ENCODE data around the gene NFASC.

NFASC gene

DNA sequence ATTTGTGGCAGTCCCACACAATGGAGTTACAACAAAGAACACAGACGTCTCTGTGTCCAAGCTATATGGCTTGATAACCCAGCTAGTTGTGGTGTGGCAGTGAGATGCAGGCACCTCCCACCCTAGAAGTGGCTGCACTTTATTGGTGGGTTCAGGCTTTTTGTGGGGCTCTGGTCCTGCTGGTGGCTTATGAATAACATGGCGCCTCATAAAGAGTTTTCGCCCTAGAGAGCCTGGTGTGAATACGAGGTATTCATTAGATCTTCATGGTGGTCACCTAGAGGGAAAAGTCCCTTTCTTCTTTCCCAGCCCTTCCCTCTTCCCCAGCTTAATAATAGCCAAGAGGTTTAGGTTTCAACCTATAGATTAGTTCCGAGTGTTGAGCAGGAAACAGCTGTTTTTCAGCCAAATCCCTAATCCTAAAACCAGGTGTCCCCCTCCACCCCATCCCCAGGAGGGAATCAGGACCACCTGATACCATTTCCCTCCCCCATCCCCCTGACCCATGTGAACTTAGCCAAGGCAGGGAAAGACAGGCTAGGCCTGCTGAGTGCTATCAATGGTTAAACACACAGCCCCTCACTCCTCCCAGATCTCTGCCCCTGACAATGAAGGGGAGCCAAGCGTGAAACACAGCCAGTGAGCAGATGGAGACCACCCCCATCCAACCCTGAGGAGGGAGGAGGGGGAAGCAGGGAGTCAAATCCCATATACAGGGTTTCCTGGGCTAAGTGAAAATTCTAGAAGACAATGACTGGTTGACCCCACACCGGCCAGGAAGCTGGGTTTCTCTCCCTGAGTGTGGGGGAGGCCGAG, 58.2 kb downstream of the NFASC start:
- DNase-seq (ENCODE audit: low read depth in 2 of 2) = no peak

DNA sequence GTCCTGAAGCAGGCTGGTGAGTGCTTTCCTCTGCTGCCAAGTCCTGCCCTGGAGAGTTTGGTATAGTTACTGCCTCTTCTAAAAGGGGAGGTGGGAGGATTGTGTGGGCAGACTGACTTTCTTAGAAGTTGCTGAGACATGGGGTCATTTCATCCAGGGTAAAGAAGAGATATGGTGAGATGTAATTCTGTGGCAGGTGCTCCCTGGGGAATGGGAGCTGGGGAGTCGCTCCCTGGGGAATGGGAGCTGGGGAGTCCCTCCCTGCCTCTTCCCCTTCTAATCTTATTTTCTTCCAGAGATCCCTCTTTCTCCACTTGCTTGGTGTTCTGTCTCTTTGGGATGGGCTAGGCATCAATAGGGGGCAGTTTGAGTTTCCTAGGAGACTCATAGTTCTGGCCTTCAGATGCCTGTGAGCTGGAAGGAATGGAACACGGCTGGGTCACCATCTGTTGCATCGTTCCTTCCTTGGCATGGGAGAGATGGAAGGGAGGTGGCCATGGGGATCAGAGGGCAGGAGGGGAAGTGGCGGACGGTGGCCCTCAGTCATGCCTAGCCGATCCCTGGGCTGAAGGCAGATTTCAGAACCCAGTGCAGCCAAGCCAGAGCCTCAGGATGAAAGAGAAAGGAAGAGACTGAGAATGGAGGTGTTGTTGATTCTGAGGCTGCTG, 59.0 kb downstream of the NFASC start:
- DNase-seq (ENCODE audit: low read depth in 2 of 2) = no peak

DNA sequence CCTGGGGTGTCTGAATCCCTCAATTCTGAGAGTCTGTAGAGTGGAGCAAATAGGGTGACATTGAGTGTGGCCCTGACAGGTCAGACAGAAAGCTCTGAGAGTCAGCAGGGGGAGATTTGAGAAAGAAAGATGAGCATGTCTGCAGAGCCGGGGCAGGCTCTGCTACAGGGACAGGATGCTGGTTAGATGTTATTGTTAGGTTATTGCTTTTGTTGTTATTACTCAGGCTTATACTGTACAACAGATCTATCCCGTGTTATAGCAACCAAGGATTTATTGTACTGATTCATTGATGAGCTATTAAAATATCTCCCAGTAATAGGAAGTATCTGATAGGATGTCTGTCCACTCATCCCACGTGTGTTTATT, 59.5 kb downstream of the NFASC start:
- DNase-seq (ENCODE audit: low read depth in 2 of 2) = no peak

DNA sequence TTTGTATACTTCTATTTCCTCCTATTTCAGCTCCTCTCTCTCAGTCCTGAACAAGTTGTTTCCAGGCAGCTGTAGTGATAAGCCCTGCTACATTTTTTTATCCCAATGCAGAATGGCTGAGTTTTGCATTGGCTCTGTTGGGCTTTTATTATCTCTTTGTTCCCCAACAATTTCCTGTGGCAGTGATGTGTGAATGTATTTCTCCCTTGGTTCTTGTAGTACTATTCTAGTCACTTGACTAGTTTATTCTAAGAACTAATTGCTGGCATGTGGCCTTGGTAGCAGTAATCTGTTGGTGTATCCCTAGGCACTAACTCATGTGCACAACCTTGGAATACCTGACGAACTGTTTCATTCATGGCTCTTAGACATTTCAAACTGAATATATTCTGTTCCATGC, 60.7 kb downstream of the NFASC start:
- DNase-seq (ENCODE audit: low read depth in 2 of 2) = no peak

DNA sequence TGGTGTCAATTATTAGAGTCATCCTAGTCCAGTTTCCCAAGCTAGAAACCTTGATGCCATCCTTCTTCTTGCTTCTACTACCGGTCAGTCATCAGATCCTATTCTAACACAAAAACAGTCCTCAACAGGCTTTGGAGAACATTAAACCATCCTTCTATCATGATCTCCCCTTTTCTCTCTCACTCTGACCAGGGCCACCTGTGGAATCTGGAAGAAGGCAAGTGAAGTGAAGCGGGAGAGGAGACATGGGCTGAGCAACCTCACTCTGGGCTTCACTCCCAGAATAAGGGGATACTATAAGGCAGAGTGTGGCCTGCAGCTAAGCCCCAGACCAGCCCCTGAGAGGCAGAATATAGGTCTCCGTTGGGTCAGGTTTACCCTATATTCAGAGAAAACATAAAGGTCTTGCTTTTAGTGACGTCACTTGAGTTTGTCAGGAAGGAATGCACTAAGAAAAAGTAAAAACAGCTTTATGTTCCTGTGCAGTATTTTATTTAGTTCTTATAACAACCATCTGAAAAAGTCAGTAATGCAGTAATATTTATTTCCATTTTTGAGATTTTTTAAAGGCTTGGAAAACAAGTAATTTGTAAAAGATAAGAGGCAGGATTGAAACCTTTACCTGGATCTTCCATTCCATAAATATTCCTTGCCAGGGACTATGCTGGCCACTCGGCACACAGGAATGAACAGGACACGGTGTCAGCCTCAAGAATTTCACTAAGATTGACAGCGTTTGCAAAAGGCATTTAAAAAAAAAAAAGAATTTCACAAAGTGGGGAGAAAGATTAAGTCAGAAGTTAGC, 61.3 kb downstream of the NFASC start:
- DNase-seq (ENCODE audit: low read depth in 2 of 2) = no peak

DNA sequence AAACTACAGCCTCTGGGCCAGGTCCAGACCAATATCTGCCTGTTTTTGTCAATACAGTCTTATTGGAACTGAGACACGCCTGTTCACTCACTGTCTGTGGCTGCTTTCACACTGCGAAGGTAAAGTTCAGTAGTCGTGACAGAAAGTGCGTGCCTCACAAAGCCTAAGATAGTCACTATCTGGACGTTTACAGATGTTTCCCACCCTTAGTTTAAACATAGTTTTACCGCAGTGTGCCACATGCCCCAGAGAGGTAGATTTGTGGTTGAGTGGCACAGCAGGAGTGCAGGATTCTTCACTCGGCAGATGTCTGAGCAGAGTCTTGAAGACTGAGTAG, 61.9 kb downstream of the NFASC start:
- no peak for DNase-seq (ENCODE audit: low read depth in 2 of 2)

DNA sequence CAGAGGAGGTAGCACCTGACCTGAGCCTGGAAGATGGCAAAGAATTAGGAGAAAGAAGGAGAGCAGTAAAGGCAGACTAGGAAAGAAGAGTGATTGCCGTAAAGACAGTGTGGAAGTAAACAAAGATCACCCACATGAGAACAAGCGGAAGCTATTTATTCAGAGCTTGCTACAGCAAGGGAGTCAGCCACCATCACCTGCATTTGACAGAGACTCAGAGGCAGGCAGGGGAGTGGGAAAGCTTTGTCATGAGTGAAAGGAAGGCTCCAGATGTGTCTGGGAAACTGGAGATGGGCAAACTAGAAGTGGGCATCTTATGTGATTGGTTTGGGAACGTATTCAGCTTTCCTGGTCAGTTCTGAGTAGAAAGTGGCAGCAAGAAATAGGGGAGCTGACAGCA, 64.5 kb downstream of the NFASC start:
- DNase-seq (ENCODE audit: low read depth in 2 of 2) = no peak

DNA sequence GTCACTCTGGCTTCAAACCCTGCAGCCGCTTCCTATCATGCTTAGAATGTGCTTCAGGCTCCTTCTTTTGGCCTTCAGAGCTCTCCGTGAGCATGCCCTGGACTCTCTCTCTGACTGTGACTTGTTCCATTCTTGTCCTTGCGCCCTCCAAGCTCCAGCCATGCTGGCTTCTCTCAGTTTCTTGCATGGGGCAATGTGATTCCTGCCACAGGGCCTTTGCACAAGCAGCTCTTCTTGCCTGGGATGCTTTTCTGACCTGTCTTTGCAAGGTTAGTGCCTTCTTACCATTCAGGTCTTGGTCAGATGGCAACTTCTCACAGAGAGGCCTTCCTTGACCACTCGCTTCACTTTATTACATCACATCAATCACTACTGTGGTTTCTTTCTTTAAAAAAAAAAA, 66.1 kb downstream of the NFASC start:
- DNase-seq (ENCODE audit: low read depth in 2 of 2) = no peak

DNA sequence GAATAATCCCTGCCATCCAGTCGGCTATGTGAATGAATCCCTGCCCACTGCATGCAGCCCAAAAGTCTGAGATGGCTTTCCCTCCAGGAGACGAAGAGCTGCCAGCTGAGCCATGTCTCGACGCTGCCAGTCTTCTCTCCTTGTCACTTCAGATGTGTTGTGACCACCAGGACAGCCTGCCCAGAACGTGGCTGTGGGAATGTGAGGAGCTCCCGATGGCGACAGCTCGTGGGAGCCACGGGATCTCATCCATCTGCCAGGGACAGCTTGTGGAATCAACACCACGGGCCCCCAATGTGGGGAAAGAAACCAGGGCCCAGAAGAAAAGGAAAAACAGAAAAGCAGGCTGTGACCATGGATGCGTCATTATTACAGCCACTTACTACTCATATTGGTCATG, 67.2 kb downstream of the NFASC start:
- DNase-seq (ENCODE audit: low read depth in 2 of 2) = no peak

DNA sequence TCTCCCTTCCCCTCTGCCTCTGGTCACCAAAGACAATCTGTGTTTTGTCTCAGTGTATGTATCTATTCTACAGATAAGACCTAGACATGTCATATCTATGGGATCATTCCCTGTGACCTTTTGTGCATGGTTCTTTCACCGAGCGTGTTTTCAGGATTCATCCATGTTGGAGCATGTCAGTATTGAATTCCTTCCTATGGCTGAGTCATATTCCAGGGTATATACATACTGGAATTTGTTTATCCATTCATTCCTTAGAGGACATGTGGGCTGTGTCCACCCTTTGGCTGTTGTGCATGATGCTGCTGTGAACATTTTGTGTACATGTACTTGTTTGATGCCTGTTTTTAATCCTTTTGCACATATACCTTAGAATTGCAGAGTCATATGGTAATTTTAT, 69.9 kb downstream of the NFASC start:
- no peak for DNase-seq (ENCODE audit: low read depth in 2 of 2)

DNA sequence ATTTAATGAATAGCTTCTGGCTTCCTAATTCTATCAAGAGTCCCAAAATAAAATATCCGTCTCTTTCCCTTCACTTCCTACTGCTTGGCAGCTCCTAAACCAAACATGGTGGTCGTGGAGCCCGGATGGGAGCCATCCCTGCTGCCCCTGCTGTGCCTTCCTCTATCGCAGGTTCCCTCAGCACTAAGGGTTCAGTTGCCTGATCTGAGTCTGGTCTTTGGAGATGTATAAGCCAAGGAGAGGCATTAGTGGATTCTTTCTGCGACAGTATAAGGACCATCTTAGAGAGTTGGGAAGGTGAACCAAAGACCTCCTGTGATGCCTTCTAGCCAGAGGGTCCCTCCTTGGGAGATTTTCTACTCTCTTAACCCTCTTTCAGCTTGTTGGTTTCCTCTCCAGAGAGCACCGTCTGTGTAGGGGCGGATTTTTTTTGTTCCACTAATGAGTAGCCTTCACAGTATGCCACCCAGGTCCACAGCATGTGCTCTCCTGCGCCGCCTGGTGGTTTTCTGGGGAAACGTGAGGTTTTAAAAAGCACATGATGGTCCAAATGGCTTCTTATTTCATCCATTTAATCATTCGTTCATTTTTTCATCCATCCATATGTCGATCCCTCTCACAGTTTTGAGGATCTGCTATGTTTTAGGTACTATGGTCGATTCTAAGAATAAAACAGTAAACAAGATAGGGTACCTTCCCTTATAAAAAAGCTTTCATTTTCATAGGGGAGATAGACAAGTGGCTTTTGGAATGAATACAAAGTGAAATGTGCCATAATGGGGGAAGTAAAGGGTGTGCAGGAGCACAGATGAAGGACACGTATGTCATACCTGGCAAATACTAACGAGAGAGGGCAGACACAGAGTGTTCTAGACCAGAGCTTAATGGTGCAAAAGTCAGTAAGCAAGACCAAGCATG, 71.0 kb downstream of the NFASC start:
- DNase-seq (ENCODE audit: low read depth in 2 of 2) = peak; percentile 30 to 60

DNA sequence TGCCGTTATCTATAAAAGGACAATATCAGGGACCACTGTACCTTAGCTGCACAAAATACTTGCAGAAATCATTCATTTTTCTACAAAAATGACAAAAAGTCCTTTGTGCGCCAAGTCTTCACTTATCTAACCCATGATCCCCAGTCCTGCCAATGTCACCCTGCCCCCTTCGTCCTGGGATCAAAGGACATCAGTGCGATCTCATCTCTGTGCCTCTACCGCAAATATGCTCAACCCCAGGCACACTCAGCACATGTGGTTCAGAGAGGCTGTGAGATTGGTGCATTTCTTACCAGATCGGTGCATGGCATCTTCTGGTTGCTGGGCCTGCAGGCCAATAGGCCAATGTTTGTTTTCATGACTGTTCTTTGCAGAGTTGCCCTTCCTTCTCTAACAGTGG, 72.8 kb downstream of the NFASC start:
- DNase-seq (ENCODE audit: low read depth in 2 of 2) = no peak

DNA sequence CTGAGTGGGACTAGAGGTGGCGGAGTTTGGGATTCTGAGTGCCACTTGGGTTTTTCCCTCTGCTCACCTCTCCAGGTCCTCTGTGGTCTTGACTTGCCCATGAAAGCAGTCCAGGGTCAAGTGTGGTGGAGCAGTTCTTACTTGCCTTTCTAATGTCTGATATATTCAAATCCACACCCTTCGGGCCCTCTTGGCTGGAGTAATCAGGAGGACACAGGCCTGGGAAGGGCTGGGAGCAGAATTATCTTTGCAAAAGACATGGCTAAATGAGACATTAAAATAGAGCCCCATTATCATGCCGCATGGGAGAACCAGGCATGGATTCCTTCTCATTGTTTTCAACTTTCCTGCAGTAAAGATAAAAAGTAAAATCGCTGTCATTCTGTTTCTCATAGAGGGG, 74.0 kb downstream of the NFASC start:
- no peak for DNase-seq (ENCODE audit: low read depth in 2 of 2)

DNA sequence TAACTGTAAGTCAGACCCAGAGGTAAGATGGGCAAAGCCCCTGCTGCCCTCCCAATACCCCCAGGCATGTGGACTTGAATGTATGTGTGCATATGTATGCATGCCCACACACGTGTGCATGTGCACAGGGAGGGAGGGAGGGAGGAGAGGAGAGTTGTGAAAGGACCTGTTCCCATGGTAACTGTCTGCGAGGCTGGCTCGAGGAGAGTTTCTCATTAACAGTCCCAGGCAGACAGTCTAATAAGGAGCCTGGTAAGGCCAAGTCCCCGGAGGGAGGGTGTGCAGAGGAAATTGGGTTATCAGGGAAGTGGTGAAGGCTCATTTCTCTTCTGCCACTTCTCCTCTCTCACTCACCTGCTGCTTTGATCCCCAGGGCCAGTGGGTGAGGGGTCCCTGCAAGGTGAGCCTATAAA, 74.9 kb downstream of the NFASC start:
- DNase-seq (ENCODE audit: low read depth in 2 of 2) = no peak

DNA sequence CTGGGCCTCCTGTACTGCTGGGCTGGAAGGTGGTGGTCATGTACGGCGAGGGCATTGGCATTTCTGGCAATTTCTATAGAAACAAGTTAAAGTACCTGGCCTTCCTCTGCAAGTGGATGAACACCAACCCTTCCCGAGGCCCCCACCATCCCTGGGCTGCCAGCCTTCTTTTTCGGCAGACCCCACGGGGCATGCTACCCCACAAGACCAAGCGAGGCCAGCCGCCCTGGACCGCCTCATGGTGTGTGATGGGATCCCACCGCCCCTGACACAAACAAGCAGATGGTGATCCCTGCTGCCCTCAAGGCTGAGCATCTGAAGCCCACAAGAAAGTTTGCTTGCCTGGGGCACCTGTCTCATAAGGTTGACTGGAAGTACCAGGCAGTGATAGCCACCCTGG, 76.0 kb downstream of the NFASC start:
- no peak for DNase-seq (ENCODE audit: low read depth in 2 of 2)

DNA sequence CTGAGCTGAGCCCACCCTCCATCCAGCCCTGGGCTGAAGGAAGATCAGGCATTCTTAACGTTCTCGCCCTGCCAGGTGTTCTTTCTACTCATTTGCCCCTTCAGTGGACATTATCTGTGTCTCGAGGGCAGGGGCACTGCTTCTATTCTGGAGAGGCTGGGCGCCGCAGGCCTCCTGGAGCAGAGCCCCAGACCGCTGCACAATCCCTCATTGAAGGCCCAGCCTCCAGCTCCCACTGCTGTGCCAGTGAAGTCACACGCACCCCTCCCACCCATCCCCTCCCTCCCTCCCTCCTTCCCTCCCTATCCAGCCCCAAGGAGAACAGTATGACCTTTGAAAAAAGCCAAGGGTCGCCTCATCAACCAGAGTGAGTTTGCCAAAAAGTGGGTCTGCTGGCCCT, 76.7 kb downstream of the NFASC start:
- DNase-seq (ENCODE audit: low read depth in 2 of 2) = no peak

DNA sequence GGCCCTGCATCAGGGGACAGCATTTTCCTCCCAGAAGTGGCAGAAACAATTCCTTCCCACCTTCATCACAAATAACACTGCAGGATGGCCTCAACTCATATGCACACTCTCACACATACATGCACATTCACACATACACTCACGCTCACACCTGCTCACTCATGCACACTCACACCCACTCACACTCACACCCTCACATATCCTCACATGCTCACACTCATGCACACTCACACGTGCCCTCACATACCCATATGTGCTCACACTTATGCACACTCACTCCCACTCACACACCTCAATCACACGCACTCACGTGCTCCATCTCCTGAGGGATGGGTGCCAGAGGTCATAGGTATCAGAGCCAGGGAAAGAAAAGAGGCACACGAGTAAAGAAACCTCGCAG, 77.1 kb downstream of the NFASC start:
- DNase-seq (ENCODE audit: low read depth in 2 of 2) = no peak

DNA sequence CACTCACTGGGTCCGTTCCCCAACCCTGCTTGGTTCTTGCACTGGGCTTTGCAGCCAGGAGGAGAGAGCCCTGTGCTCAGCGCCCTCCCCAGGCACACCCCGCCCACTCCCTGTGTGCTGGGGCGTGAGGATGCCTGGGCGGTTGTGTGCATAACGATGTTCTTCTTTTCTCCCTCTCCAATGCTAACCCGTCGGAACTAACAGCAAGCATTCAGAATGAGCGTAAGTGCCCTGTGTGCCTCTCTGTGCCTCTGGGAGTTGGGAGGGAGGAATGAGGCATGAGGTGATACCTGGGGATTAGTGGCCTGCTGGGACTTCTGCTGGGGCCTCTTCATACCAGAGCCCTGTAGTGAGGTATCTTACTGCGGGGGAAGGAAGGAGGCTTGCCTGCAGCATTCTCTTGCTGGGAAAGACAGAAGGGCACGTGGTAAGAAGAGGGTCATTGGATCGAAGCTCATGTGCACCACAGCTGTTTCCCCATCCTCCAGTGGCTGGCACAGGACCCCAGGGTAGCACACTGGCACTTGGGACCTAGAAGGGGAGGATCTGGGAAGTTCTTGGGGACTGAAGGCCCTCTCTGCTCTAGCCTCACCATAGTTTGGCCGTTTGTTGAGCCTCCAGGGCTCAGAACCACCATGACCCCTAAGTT, 79.8 kb downstream of the NFASC start:
- no peak for DNase-seq (ENCODE audit: low read depth in 2 of 2)

DNA sequence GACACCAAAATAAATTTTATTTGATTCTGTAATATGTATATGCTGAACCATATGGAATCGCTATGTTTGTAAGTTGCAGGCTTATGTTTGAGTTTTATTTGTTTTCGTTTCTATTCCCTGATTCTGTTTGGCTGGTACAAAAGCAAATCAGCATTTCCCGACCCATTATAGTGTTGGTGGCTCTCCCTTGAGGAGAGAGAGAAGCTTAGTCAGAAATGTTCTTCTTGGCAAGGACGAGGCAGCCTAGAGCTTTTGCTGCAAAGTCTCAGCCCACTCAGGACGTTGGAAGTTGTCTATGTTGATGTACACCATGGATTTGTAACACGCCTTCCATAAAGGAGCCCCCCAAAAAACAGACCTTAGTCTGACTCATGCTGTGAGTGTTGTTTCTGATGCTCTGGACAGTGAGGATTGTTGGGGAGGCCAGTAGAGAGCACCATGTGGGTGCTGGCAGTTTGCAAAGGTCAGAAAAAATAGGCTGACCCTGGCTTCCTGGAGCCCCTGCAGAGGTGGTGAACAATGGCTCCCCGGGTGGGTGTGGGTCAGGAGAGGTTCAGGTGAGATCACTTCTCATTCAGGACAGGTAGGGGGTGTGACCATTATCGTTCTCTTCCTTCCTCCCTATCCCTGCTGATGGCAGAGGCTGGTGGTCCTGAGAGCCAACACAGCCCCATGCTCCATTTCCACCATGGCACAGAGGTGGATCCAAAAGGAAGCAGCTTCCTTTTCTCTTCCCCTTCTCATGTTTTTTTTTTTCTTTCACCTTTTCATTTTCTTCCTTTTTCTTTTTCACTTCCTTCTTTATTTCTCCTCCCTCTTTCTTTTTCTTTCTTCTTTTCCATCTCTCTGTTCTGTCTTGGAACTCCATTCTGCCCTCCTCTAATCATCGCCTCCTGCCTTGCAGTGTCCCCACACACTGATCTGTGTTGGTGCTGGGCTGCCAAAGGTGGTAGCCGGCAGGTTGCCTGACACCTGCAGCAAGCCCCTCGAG, 88.0 kb downstream of the NFASC start:
- no peak for DNase-seq (ENCODE audit: low read depth in 2 of 2)

DNA sequence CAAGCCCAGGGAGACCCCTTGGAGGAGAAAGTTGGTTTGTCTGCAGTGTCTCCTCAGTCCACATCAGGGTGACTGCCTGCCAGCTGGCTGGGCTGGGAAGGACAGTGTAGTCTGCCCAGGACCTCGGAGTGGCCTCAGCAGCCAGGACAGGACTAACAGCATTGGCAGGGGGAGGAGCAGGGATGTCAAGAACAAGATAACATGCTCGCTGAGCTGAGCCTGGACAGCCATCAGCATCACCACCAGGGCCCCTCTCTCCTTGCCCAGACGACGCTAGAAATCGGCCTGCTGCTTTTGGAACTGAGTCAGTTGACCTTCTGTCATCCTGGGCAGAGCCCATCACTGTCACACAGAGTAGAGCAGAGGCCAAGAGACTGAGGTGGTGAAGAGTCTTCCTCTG, 88.7 kb downstream of the NFASC start:
- no peak for DNase-seq (ENCODE audit: low read depth in 2 of 2)

Data from stimulated activated CD4-positive, alpha-beta T cell treated with anti-CD3 and anti-CD28 coated beads, Interleukin-4, amount 100 ng/mL, for 48 hours (primary cell).